Epithelial cell of proximal tubule (primary cell): ENCODE results near the gene KRTAP9-2. TPM values are rescaled to one million over a fixed set of nuclear protein-coding genes. Genes with fewer than 3 reads are reported as not detected.
"Not testable (repeated sequence)": the region's sequence is repeated elsewhere in the genome, so short reads cannot be mapped to it uniquely, and the experiment has no call there.

Source experiments
- DNase-seq: peaks from one replicate; pipeline ENCODE4 v3.0.0-alpha.2; 2011; ENCODE audit warnings: low read depth
- H3K4me3 ChIP-seq: 2 replicates; pipeline ENCODE4 v1.5.1; 2011; ENCODE audit warnings: low read depth, mild to moderate bottlenecking, low read length
- total RNA-seq: library from RNA; depleted of rRNA; stranded (reverse); fragments of >200 nt; gene quantifications from 2 replicates; pipeline ENCODE4 v1.2.3, GENCODE V29; 2015
- TF ChIP-seq, protein P1 (sequence below): conservative IDR thresholded peaks from 2 replicates; pipeline ENCODE4 v1.5.1; 2012; ENCODE audit warnings: low read depth, mild to moderate bottlenecking, low read length

KRTAP9-2 gene
- total RNA-seq: not detected in 2 replicates

- not testable (repeated sequence) for DNase-seq, H3K4me3 ChIP-seq
Observed at GRCh38 chr17:41226598-41227095, at the start of gene KRTAP9-2. TSS of gene KRTAP9-2 (plus strand) at chr17:41226648. CDS start at chr17:41226655, 7 bp downstream.

DNA sequence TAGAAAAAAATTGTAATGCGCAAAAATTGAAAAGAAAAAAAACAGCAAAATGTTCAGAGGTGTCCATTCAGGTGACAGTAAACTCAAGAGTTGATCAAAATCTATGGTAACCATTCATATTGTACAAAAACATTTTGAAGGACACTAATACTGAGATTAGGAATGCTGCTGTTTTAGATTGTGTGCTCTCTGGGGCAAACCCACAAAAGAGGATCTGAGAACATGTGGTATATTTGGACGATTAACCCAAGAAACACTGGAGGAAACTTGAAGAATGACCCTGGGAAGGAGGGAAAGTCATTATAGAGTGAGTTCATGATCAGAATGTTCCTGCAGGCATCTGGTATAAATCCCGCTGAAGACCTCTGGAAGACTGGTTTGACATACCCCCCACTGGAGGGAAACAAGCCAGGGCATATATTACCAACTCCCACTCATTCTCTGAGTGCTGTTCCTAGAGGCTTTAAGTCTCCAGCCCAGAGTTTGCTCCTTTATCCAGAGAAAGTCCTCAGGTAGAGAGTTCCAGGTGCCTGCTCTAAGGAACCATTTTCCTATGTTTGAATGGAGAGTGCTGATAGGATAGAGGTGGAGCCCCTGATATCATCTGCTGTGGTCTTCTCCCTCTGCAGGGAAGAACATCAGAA is 49.6 kb upstream of the KRTAP9-2 start:
- no peak for DNase-seq
- TF ChIP-seq, protein P1, sequence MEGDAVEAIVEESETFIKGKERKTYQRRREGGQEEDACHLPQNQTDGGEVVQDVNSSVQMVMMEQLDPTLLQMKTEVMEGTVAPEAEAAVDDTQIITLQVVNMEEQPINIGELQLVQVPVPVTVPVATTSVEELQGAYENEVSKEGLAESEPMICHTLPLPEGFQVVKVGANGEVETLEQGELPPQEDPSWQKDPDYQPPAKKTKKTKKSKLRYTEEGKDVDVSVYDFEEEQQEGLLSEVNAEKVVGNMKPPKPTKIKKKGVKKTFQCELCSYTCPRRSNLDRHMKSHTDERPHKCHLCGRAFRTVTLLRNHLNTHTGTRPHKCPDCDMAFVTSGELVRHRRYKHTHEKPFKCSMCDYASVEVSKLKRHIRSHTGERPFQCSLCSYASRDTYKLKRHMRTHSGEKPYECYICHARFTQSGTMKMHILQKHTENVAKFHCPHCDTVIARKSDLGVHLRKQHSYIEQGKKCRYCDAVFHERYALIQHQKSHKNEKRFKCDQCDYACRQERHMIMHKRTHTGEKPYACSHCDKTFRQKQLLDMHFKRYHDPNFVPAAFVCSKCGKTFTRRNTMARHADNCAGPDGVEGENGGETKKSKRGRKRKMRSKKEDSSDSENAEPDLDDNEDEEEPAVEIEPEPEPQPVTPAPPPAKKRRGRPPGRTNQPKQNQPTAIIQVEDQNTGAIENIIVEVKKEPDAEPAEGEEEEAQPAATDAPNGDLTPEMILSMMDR: no peak
- H3K4me3 ChIP-seq: no peak overlapping the region

DNA sequence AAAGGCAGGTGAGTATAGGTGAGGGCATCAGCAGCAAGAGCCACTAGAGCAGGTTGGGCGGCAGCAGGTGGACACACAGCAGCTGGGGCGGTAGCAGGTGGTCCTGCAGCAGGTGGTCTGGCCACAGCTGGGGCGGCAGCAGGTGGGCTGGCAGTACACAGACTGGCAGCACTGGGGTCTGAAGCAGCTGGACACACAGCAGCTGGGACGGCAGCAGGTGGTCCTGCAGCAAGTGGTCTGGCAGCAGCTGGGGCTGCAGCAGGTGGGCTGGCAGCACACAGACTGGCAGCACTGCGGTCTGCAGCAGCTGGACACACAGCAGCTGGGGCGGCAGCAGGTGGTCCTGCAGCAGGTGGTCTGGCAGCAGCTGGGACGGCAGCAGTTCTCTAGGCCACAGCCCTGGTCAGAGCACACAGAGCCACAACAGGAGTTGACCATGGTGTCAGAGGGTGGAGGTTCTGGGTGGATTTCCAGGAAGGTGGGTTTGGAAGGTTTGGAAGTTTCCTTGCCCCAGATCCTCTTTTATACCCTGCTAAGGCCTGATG is 48.6 kb upstream of the KRTAP9-2 start, which contains the start of gene KRTAP4-2:
Gene KRTAP4-2, minus strand, starts transcription at position 495 of the 545 bp plus-strand sequence. Its CDS starts 57 bp downstream, at position 438.
- H3K4me3 ChIP-seq: no peak within 1 kb of the TSS

DNA sequence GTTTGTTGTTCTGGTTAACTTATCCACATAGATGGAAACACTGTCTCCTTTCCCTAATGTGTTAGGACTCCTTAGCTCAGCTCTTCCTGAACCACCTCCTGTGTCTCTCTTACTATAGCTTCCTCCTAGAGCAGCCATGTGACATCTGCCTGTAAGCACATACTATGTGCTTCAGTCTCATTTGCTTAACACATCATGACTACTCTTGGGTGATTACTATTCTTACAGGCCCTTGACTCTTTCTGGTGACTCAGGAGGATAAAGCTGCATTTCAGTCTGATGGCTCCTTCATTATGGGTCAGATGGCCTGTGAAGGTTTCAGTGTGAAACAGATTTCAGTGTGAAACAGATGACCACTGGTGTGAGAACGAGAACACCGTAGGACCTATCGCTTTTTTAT is 48.1 kb upstream of the KRTAP9-2 start:
- TF ChIP-seq, protein P1: no peak
- H3K4me3 ChIP-seq: no peak overlapping the region
- DNase-seq: peak; percentile 63

More for the DNA sequence above, 48.6 kb upstream of the KRTAP9-2 start, which contains the start of gene KRTAP4-2:
- TF ChIP-seq, protein P1: no peak
- DNase-seq: no peak

DNA sequence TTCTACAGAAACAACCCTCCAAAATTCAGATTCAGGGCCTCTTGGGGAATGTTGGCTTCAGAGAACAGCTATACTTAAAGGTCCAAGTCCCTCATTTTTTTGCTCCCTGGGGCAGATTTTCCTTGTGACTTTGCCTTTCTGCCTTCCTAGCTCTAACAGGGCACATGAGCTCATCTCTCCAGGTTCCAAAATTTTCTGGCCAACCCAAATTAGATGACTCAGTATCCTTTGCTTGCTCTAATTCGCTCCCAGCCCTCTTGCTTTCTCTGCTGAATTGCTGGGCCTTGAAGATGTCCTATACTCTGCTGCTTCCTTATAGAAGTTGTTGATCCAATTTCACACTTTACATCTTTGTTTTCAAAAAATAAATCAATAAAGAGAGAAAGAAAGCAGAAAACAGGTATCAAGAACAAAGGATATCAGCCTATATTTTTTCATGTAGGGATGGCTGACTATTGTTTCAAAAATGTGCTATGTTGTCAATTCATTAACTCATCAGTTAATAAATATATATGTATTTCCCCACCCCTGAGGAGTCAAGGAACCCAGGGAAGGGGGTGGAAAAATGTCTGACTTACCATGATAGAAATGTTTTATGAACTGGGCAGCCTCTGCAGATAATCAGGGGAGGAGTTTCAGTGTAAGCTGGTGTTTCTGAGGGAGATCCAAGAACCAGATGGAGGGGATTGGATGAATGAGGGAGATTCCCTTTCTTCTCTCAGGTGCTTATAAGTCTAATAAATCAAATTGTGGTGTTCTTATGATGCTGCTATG is 47.4 kb upstream of the KRTAP9-2 start:
- peak; percentile 4 for DNase-seq

GRCh38 chr17:41184480-41184961 is 41.9 kb upstream of the KRTAP9-2 start, which contains the start of gene KRTAP4-1:
TSS of gene KRTAP4-1 (minus strand) at chr17:41184911. CDS start at chr17:41184854, 57 bp downstream.
- H3K4me3 ChIP-seq: no peak within 1 kb of the TSS
- TF ChIP-seq, protein P1: no peak
- no peak for DNase-seq

More for the DNA sequence above, 47.4 kb upstream of the KRTAP9-2 start:
- TF ChIP-seq, protein P1: no peak
- no peak overlapping the region for H3K4me3 ChIP-seq

DNA sequence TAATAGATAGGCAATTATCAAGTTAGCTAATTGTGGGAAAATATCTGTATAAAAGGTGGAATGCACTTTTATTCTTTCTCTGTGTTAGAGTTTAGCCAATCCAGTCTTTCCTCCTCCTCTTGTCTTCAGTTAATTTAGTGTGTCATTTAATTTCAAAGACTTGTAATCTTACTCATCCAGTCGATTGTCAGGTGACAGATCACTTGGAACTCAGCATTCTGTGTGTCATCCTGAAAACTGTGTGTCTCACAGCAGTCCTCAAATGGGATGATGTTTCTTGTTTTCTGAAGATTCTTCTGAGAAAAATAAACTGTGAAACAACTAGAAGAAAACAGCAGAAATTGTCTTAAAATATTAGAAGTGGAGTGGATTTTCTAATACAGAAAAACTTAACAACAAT is 41.4 kb upstream of the KRTAP9-2 start:
- DNase-seq: no peak
- no peak overlapping the region for H3K4me3 ChIP-seq
- TF ChIP-seq, protein P1: no peak
